HCT116 (cell line): Measurements from ENCODE around the gene SPRYD7. TPM values are rescaled to one million over a fixed set of nuclear protein-coding genes. Genes with fewer than 3 reads are reported as not detected.

Experiments used
- ATAC-seq: fragments of 200-7000 bp; cut with Tn5 transposase; 2 replicates; pipeline ENCODE4 v1.9.1; 2020; ENCODE audit warnings: mild to moderate bottlenecking, moderate library complexity
- BruUV-seq: library from RNA; stranded (reverse); fragments of 400-500 nt; replicated peaks from 2 replicates; lab custom pipeline; 2021; lab: Mats Ljungman, UMichigan
- CTCF ChIA-PET: fragments of 300-600 bp; sonication (Branson Sonifier 250); formaldehyde crosslinking; loops from one replicate; lab custom pipeline; 2021; ENCODE audit warnings: antibody characterized with exemption; lab: Charles Lee
- POLR2A ChIA-PET: fragments of 300-600, 350-600 bp; sonication (Branson Sonifier 250); formaldehyde crosslinking; loops from one replicate; lab custom pipeline; 2021; ENCODE audit warnings: antibody characterized with exemption; lab: Charles Lee
- RAD21 ChIA-PET, 2 experiments: fragments of 300-600 bp; sonication (Branson Sonifier 250); formaldehyde crosslinking; loops; one replicate each; lab custom pipeline; 2023; ENCODE audit warnings: low total read pairs in 2 of 2; ENCODE audit not compliant: uncharacterized antibody in 2 of 2, unreplicated experiment in 2 of 2, low non-redundant PET in 1 of 2; lab: Charles Lee
- DNase-seq: peaks from one replicate; pipeline ENCODE4 v3.0.0-alpha.2; 2010; ENCODE audit warnings: low read depth, low spot score
- H2AFZ ChIP-seq: fragments of 200-600 bp; shearing (Covaris generic), sonication (generic); 2 replicates; pipeline ENCODE4 v1.6.1; 2017; ENCODE audit warnings: low read depth, mixed run types, mixed read lengths, antibody characterized with exemption, low read length; ENCODE audit not compliant: poor library complexity, severe bottlenecking
- H3K27ac ChIP-seq: 2 replicates; pipeline ENCODE4 v1.5.1; 2012; ENCODE audit warnings: low read depth, low read length
- H3K27me3 ChIP-seq: fragments of 200-600 bp; sonication (generic); 2 replicates; pipeline ENCODE4 v1.6.1; 2016; ENCODE audit warnings: mixed run types, low read length, mixed read lengths; ENCODE audit not compliant: insufficient read depth
- H3K36me3 ChIP-seq, 2 experiments: fragments of 200-500 bp in 1 of 2; fragments of 200-600 bp in 1 of 2; sonication (Bioruptor generic) in 1 of 2; sonication (generic) in 1 of 2; 2 replicates each; pipeline versions ENCODE4 v1.5.1 to v1.6.1; 2014 to 2016; ENCODE audit warnings: low read length in 2 of 2, inconsistent platforms in 1 of 2, mixed read lengths in 1 of 2, mixed run types in 1 of 2; ENCODE audit not compliant: insufficient read depth in 2 of 2, control insufficient read depth in 1 of 2
- H3K4me1 ChIP-seq, 2 experiments: fragments of 200-600 bp in 1 of 2; sonication (generic) in 1 of 2; 2 replicates each; pipeline versions ENCODE4 v1.5.1 to v1.6.1; 2012 to 2017; ENCODE audit warnings: low read length in 2 of 2, inconsistent platforms in 1 of 2, mild to moderate bottlenecking in 1 of 2, mixed read lengths in 1 of 2, mixed run types in 1 of 2, moderate library complexity in 1 of 2; ENCODE audit not compliant: insufficient read depth in 2 of 2, control insufficient read depth in 1 of 2
- H3K4me2 ChIP-seq: fragments of 200-600 bp; sonication (generic); 2 replicates; pipeline ENCODE4 v1.6.1; 2017; ENCODE audit warnings: mixed run types, low read length, mixed read lengths
- H3K4me3 ChIP-seq, 2 experiments: fragments of 200-600 bp in 1 of 2; sonication (generic) in 1 of 2; replicated peaks in 1 of 2; 2 replicates each; pipeline ENCODE4 v1.5.1; 2011 to 2016; ENCODE audit warnings: low read length in 2 of 2, control low read depth in 1 of 2, low read depth in 1 of 2, mild to moderate bottlenecking in 1 of 2, mixed read lengths in 1 of 2, mixed run types in 1 of 2
- H3K79me2 ChIP-seq: fragments of 200-600 bp; sonication (generic); 2 replicates; pipeline ENCODE4 v1.6.1; 2017; ENCODE audit warnings: mild to moderate bottlenecking, mixed run types, low read length, moderate library complexity, mixed read lengths; ENCODE audit not compliant: insufficient read depth
- H3K9ac ChIP-seq: fragments of 200-600 bp; sonication (generic); 2 replicates; pipeline ENCODE4 v1.6.1; 2016; ENCODE audit warnings: low read length, mixed read lengths
- H3K9me2 ChIP-seq: fragments of 200-600 bp; sonication (generic), shearing (Covaris generic); 2 replicates; pipeline ENCODE4 v1.6.1; 2017; ENCODE audit warnings: mixed run types, mild to moderate bottlenecking, moderate library complexity; ENCODE audit not compliant: insufficient read depth
- H3K9me3 ChIP-seq, 2 experiments: fragments of 200-500 bp in 1 of 2; fragments of 200-600 bp in 1 of 2; sonication (Bioruptor generic) in 1 of 2; sonication (generic) in 1 of 2; 2 replicates each; pipeline ENCODE4 v1.6.1; 2014 to 2017; ENCODE audit warnings: low read length in 2 of 2, mixed read lengths in 2 of 2, inconsistent platforms in 1 of 2, low read depth in 1 of 2, mild to moderate bottlenecking in 1 of 2, mixed run types in 1 of 2, moderate library complexity in 1 of 2; ENCODE audit not compliant: control insufficient read depth in 1 of 2, insufficient read depth in 1 of 2
- H4K20me1 ChIP-seq: fragments of 200-600 bp; sonication (generic), shearing (Covaris generic); 2 replicates; pipeline ENCODE4 v1.6.1; 2017; ENCODE audit warnings: mixed run types, mild to moderate bottlenecking, moderate library complexity; ENCODE audit not compliant: insufficient read depth
- CBX3 ChIP-seq: IDR thresholded peaks from 2 replicates; pipeline ENCODE4 v1.6.1; 2012; ENCODE audit warnings: low read depth
- CEBPB ChIP-seq: IDR thresholded peaks from 2 replicates; pipeline ENCODE4 v1.6.1; 2012; ENCODE audit warnings: low read depth
- EZH2 ChIP-seq: fragments of 200-600 bp; sonication (generic); IDR thresholded peaks from 2 replicates; pipeline ENCODE4 v1.6.1; 2017; ENCODE audit warnings: antibody characterized with exemption, mixed run types
- POLR2AphosphoS5 ChIP-seq: IDR thresholded peaks from 2 replicates; pipeline ENCODE4 v1.6.1; 2011; ENCODE audit warnings: mild to moderate bottlenecking, low read depth, low read length, moderate library complexity
- SIN3A ChIP-seq: IDR thresholded peaks from 2 replicates; pipeline ENCODE4 v1.6.1; 2012; ENCODE audit warnings: low read depth
- SP1 ChIP-seq: IDR thresholded peaks from 2 replicates; pipeline ENCODE4 v1.6.1; 2012; ENCODE audit warnings: low read depth
- SRF ChIP-seq: IDR thresholded peaks from 2 replicates; pipeline ENCODE4 v1.6.1; 2012; ENCODE audit warnings: low read depth
- TCF7L2 ChIP-seq: IDR thresholded peaks from 2 replicates; pipeline ENCODE4 v1.7.0; 2011; ENCODE audit warnings: borderline replicate concordance, inconsistent platforms; ENCODE audit not compliant: insufficient read depth, insufficient read length; ENCODE audit errors: extremely low read depth
- ZFX ChIP-seq: fragments of 450-650 bp; IDR thresholded peaks from 2 replicates; pipeline ENCODE4 v1.6.1; 2017
- ZNF274 ChIP-seq: fragments of 200-500 bp; sonication (Bioruptor generic); IDR thresholded peaks from 2 replicates; pipeline ENCODE4 v1.6.1; 2014; ENCODE audit warnings: mild to moderate bottlenecking, low read depth, low read length, inconsistent platforms
- intact Hi-C: fragments of 100-400 bp; cut with micrococcal nuclease; formaldehyde crosslinking; loops from 2 replicates; pipeline ENCODE4 v1.10.0; 2022
- total RNA-seq: library from RNA; stranded (reverse); gene quantifications from one replicate; pipeline ENCODE4 v1.2.1, GENCODE V29; 2021; ENCODE audit not compliant: unreplicated experiment
- TF ChIP-seq, protein P1 (sequence below): IDR thresholded peaks from 2 replicates; pipeline ENCODE4 v1.6.1; 2012; ENCODE audit warnings: low read depth
- TF ChIP-seq, protein P2 (sequence below): IDR thresholded peaks from 2 replicates; pipeline ENCODE4 v1.6.1; 2012

Gene SPRYD7
- total RNA-seq, 1 experiment from 2014 or later: 11.3 TPM

DNA sequence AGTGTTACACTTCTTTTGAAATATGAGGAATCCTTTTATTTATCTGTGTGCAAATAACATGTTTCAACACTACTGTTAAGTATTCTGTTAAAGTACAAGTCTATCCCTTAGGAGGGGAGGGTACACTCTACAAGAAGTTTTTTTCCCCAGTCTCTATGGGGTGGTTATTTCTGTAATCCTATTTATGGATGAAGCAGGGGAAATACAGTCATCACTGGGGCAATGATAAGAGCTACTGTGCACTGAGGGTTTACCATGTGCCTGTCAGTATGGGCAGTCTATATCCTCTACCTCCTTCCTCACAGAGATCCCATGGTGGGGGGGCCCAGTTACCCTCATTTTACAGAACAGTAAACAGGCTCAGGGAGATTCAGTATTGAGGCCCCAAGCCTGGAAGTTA is 44.1 kb upstream of the SPRYD7 start (continued):
- TF ChIP-seq TCF7L2: no peak
- no peak for TF ChIP-seq SIN3A
- TF ChIP-seq CEBPB: no peak
- TF ChIP-seq, protein P1, sequence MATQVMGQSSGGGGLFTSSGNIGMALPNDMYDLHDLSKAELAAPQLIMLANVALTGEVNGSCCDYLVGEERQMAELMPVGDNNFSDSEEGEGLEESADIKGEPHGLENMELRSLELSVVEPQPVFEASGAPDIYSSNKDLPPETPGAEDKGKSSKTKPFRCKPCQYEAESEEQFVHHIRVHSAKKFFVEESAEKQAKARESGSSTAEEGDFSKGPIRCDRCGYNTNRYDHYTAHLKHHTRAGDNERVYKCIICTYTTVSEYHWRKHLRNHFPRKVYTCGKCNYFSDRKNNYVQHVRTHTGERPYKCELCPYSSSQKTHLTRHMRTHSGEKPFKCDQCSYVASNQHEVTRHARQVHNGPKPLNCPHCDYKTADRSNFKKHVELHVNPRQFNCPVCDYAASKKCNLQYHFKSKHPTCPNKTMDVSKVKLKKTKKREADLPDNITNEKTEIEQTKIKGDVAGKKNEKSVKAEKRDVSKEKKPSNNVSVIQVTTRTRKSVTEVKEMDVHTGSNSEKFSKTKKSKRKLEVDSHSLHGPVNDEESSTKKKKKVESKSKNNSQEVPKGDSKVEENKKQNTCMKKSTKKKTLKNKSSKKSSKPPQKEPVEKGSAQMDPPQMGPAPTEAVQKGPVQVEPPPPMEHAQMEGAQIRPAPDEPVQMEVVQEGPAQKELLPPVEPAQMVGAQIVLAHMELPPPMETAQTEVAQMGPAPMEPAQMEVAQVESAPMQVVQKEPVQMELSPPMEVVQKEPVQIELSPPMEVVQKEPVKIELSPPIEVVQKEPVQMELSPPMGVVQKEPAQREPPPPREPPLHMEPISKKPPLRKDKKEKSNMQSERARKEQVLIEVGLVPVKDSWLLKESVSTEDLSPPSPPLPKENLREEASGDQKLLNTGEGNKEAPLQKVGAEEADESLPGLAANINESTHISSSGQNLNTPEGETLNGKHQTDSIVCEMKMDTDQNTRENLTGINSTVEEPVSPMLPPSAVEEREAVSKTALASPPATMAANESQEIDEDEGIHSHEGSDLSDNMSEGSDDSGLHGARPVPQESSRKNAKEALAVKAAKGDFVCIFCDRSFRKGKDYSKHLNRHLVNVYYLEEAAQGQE: no peak
- no peak for TF ChIP-seq CBX3
- TF ChIP-seq EZH2: no peak
- TF ChIP-seq, protein P2, sequence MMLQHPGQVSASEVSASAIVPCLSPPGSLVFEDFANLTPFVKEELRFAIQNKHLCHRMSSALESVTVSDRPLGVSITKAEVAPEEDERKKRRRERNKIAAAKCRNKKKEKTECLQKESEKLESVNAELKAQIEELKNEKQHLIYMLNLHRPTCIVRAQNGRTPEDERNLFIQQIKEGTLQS: no peak

DNA sequence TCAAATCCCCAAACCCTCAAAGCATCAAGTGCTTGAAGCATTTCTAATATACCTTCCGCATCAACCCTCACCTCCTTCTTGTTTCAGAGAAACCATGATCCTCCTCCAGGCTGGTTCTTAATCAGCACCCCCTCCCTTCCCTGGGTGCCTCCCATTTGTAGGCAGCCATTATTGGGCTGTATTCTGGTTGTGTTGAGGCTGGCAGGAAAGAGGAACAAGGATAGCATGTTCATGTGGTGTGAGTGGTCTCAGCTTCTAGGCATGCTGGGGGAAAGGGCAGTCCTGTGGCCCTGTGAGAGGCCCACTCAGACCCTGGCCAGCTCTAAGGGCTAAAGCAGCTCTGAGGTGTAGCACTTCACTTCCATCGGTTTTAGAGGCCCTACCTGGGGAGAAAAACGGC is 41.9 kb upstream of the SPRYD7 start:
- ATAC-seq (no peak), DNase-seq (no peak)
- Histone ChIP-seq H3K79me2 (no peaks in the 10 kb centered on the region), H3K27me3 (no peaks in the 10 kb centered on the region), H3K4me3 (no peak overlapping the region), H3K36me3 (no peaks in the 10 kb centered on the region; a peak in 1 of 4 replicates), H4K20me1 (no peaks in the 10 kb centered on the region; the same call in 1 of the 2 replicates), H2AFZ (no peak overlapping the region), H3K9me2 (no peaks in the 10 kb centered on the region), H3K4me2 (no peak overlapping the region), H3K27ac (no peak overlapping the region), H3K4me1 (no peaks in the 10 kb centered on the region), H3K9ac (no peak overlapping the region), H3K9me3 (no peaks in the 10 kb centered on the region)
- CTCF ChIA-PET: interaction anchor here (0.8 to 2.3 kb wide), 5 partner anchors 12 to 1143 kb away, joined by 3 to 8 read pairs (median 4); partner anchors contain the start of gene TRIM13
- TF ChIP-seq SP1 (no peak), ZFX (no peak), SRF (no peak), ZNF274 (no peak), POLR2AphosphoS5 (no peak)
- intact Hi-C loops: no loop called here
- RAD21 ChIA-PET: no interaction called here
- no TSS peak for BruUV-seq
- POLR2A ChIA-PET: no interaction called here
